HK-2 (cell line): ENCODE measurements around the gene ADI1.
"Not testable (repeated sequence)": the region's sequence is repeated elsewhere in the genome, so short reads cannot be mapped to it uniquely, and the experiment has no call there.

ENCODE experiments used
- DNase-seq: peaks from one replicate; pipeline ENCODE4 v3.0.0-alpha.2; 2018; ENCODE audit not compliant: unreplicated experiment

The ADI1 gene

GRCh38 chr2:3462493-3463104 is 56.7 kb downstream of the ADI1 start:
- no peak for DNase-seq

- DNase-seq, result no peak
Observed at GRCh38 chr2:3461801-3462492, 57.4 kb downstream of the ADI1 start.

GRCh38 chr2:3460831-3461800 is 58.2 kb downstream of the ADI1 start:
- DNase-seq, result no peak

GRCh38 chr2:3460156-3460555 is 59.2 kb downstream of the ADI1 start:
- no peak for DNase-seq

- no peak for DNase-seq
Observed at GRCh38 chr2:3459185-3460015, 59.9 kb downstream of the ADI1 start.

- DNase-seq, result no peak
Observed at GRCh38 chr2:3458396-3459184, 60.7 kb downstream of the ADI1 start.

- DNase-seq, result no peak
Observed at GRCh38 chr2:3457524-3458395, 61.6 kb downstream of the ADI1 start.

GRCh38 chr2:3456125-3456524 is 63.2 kb downstream of the ADI1 start:
- no peak for DNase-seq

- DNase-seq, result no peak
Observed at GRCh38 chr2:3454802-3455201, 64.5 kb downstream of the ADI1 start.

GRCh38 chr2:3454005-3454404 is 65.3 kb downstream of the ADI1 start:
- DNase-seq, result not testable (repeated sequence)

- no peak for DNase-seq
Observed at GRCh38 chr2:3453190-3453999, 65.9 kb downstream of the ADI1 start.

GRCh38 chr2:3451926-3452671 is 67.2 kb downstream of the ADI1 start:
- no peak for DNase-seq

- DNase-seq, result no peak
Observed at GRCh38 chr2:3451169-3451568, 68.2 kb downstream of the ADI1 start.

- DNase-seq, result no peak
Observed at GRCh38 chr2:3450385-3451010, 68.8 kb downstream of the ADI1 start.

- no peak for DNase-seq
Observed at GRCh38 chr2:3449936-3450335, 69.4 kb downstream of the ADI1 start.

- no peak for DNase-seq
Observed at GRCh38 chr2:3449086-3449485, 70.2 kb downstream of the ADI1 start.

GRCh38 chr2:3448441-3448911 is 70.9 kb downstream of the ADI1 start:
- DNase-seq, result not testable (repeated sequence)
